GM23338 (cell line): ENCODE data around the gene RNF213. TPM values are rescaled to one million over a fixed set of nuclear protein-coding genes. Genes with fewer than 3 reads are reported as not detected.

Experiments
- ATAC-seq: fragments of 200-7000 bp; cut with Tn5 transposase; 3 replicates; pipeline ENCODE4 v1.9.1; 2020
- DNase-seq: peaks from one replicate; pipeline ENCODE4 v3.0.0-alpha.2; 2015; ENCODE audit warnings: low spot score
- H2AFZ ChIP-seq: fragments of 200-600 bp; sonication (generic); 2 replicates; pipeline ENCODE4 v1.8.0; 2016; ENCODE audit warnings: antibody characterized with exemption, mild to moderate bottlenecking, moderate library complexity
- H3F3A ChIP-seq: fragments of 200-600 bp; sonication (generic); replicated peaks from 2 replicates; pipeline ENCODE4 v1.8.0; 2017; ENCODE audit warnings: antibody characterized with exemption, mixed run types, low read depth
- H3K27ac ChIP-seq: fragments of 200-600 bp; sonication (generic); 2 replicates; pipeline ENCODE4 v1.6.1; 2016; ENCODE audit warnings: low read depth
- H3K27me3 ChIP-seq: fragments of 200-600 bp; sonication (generic); 2 replicates; pipeline ENCODE4 v1.8.0; 2016; ENCODE audit warnings: mild to moderate bottlenecking, mixed run types, moderate library complexity; ENCODE audit not compliant: insufficient read depth
- H3K36me3 ChIP-seq: fragments of 200-600 bp; sonication (generic); 2 replicates; pipeline ENCODE4 v1.8.0; 2016; ENCODE audit warnings: mild to moderate bottlenecking; ENCODE audit not compliant: insufficient read depth
- H3K4me1 ChIP-seq: fragments of 200-600 bp; sonication (generic); 2 replicates; pipeline ENCODE4 v1.8.0; 2016; ENCODE audit warnings: mild to moderate bottlenecking, moderate library complexity; ENCODE audit not compliant: insufficient read depth
- H3K4me2 ChIP-seq: fragments of 200-600 bp; sonication (generic); 2 replicates; pipeline ENCODE4 v1.7.1; 2017; ENCODE audit warnings: mixed run types
- H3K4me3 ChIP-seq: fragments of 200-600 bp; sonication (generic); 2 replicates; pipeline ENCODE4 v1.6.1; 2016; ENCODE audit warnings: mixed run types
- H3K79me2 ChIP-seq: fragments of 200-600 bp; sonication (generic); replicated peaks from 2 replicates; pipeline ENCODE4 v1.8.0; 2017; ENCODE audit warnings: mild to moderate bottlenecking; ENCODE audit not compliant: insufficient read depth
- H3K9me2 ChIP-seq: fragments of 200-600 bp; sonication (generic); 2 replicates; pipeline ENCODE4 v1.8.0; 2017; ENCODE audit not compliant: insufficient read depth
- H4K20me1 ChIP-seq: fragments of 200-600 bp; sonication (generic); replicated peaks from 2 replicates; pipeline ENCODE4 v1.8.0; 2017; ENCODE audit warnings: mild to moderate bottlenecking; ENCODE audit not compliant: insufficient read depth
- H3K27ac Mint-ChIP-seq: 2 replicates; pipeline ENCODE4 v1.8.0; 2020; ENCODE audit warnings: inconsistent platforms, mild to moderate bottlenecking, moderate library complexity, mixed read lengths
- H3K27me3 Mint-ChIP-seq: 3 replicates; pipeline ENCODE4 v1.8.0; 2022; ENCODE audit warnings: low read depth, mild to moderate bottlenecking, moderate library complexity, mixed read lengths, inconsistent platforms; ENCODE audit not compliant: insufficient read depth, poor library complexity
- H3K36me3 Mint-ChIP-seq: 3 replicates; pipeline ENCODE4 v1.8.0; 2021; ENCODE audit warnings: low read depth, mild to moderate bottlenecking, inconsistent platforms, moderate library complexity, mixed read lengths
- H3K4me1 Mint-ChIP-seq: 3 replicates; pipeline ENCODE4 v1.8.0; 2020; ENCODE audit warnings: mild to moderate bottlenecking, inconsistent platforms, mixed read lengths
- H3K4me3 Mint-ChIP-seq: 3 replicates; pipeline ENCODE4 v1.8.0; 2021; ENCODE audit warnings: moderate library complexity, mild to moderate bottlenecking, inconsistent platforms, mixed read lengths
- H3K9me3 Mint-ChIP-seq: 3 replicates; pipeline ENCODE4 v1.8.0; 2020; ENCODE audit warnings: moderate library complexity, mild to moderate bottlenecking, inconsistent platforms, mixed read lengths
- CREB1 ChIP-seq: fragments of 250-450 bp; sonication (Bioruptor Pico); IDR thresholded peaks from 2 replicates; pipeline ENCODE4 v1.5.0; 2020; ENCODE audit warnings: low read depth, mild to moderate bottlenecking, moderate library complexity
- EZH2 ChIP-seq: fragments of 200-600 bp; sonication (generic); IDR thresholded peaks from one replicate; pipeline ENCODE4 v1.8.0; 2017; ENCODE audit warnings: antibody characterized with exemption, mild to moderate bottlenecking, low read depth; ENCODE audit not compliant: unreplicated experiment
- JUNB ChIP-seq: IDR thresholded peaks from one replicate; pipeline ENCODE4 v1.6.1; 2016; ENCODE audit warnings: antibody characterized with exemption; ENCODE audit not compliant: unreplicated experiment
- POLR2AphosphoS5 ChIP-seq: IDR thresholded peaks from 2 replicates; pipeline ENCODE4 v1.6.1; 2016; ENCODE audit warnings: antibody characterized with exemption, low read depth
- STAT1 ChIP-seq: IDR thresholded peaks from one replicate; pipeline ENCODE4 v1.6.1; 2016; ENCODE audit warnings: antibody characterized with exemption; ENCODE audit not compliant: unreplicated experiment
- ZNF114 ChIP-seq: fragments of 250-450 bp; sonication (Bioruptor Pico); IDR thresholded peaks from 2 replicates; pipeline ENCODE4 v1.5.0; 2020; ENCODE audit warnings: mild to moderate bottlenecking, moderate library complexity
- ZNF331 ChIP-seq: fragments of 250-450 bp; sonication (Bioruptor Pico); IDR thresholded peaks from 2 replicates; pipeline ENCODE4 v1.5.0; 2020; ENCODE audit warnings: low read depth, mild to moderate bottlenecking, moderate library complexity
- polyA plus RNA-seq: library from polyadenylated mRNA; unstranded; fragments of >200 nt; fragmentation: Nextera tagmentation; extraction: Ambion mirVana; gene quantifications from 2 replicates; pipeline ENCODE4 v1.2.1, GENCODE V29; 2016
- total RNA-seq: library from RNA; depleted of rRNA; stranded (reverse); fragments of >200 nt; shearing (Covaris generic); gene quantifications from 2 replicates; pipeline ENCODE4 v1.2.3, GENCODE V29; 2014
- TF ChIP-seq, protein P1 (sequence below): IDR thresholded peaks from one replicate; pipeline ENCODE4 v1.6.1; 2018; ENCODE audit warnings: antibody characterized with exemption; ENCODE audit not compliant: unreplicated experiment
- TF ChIP-seq, protein P2 (sequence below): IDR thresholded peaks from 2 replicates; pipeline ENCODE4 v1.6.1; 2016; ENCODE audit warnings: antibody characterized with exemption
- TF ChIP-seq, protein P3 (sequence below), 2 experiments: fragments of 200-600 bp in 1 of 2; sonication (generic) in 1 of 2; conservative IDR thresholded peaks; 2 replicates each; pipeline versions ENCODE4 v1.5.1 to v1.6.1; 2016 to 2017; ENCODE audit warnings: antibody characterized with exemption in 2 of 2, low read depth in 2 of 2, mild to moderate bottlenecking in 2 of 2, moderate library complexity in 1 of 2

The RNF213 gene
- total and polyA plus RNA-seq, 2 experiments from 2014 or later: 21.2 to 67.2 TPM

DNA sequence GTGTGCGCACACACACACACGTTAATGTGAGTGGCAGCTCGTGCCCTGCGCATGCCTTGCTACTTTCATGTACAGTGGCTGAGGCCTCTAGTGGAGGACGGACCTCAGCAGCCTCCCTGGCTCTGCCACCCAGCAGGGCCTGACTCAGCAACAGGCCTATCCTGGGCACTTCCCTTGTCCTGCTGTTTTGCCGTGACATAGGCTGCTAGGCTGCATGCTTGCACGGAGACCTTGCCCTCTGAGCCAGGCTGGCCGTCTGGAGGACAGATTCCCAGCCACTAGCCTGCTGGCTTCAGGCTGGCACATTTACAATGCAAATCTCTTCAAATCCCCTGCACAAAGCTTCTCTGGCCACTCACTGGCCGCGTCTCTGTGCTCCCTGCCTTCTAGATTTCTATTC, 9.5 kb downstream of the RNF213 start:
- Mint-ChIP-seq H3K27me3 (peaks cover 15% of the 10 kb centered on the region), H3K4me3 (peak overlapping the region; percentile 16; the same call in 1 of the 3 replicates), H3K36me3 (peaks cover 26% of the 10 kb centered on the region), H3K9me3 (peaks cover 3% of the 10 kb centered on the region; the same call in 1 of the 3 replicates), H3K27ac (no peak overlapping the region; the same call in 1 of the 2 replicates), H3K4me1 (peaks cover 5% of the 10 kb centered on the region)
- Histone ChIP-seq H3K9me2 (no peaks in the 10 kb centered on the region), H3K79me2 (no peaks in the 10 kb centered on the region), H2AFZ (no peak overlapping the region), H3K4me1 (peaks cover 15% of the 10 kb centered on the region), H3K4me2 (peak overlapping the region; percentile 73), H3K27me3 (no peaks in the 10 kb centered on the region), H3K4me3 (no peak overlapping the region), H3K27ac (peak overlapping the region; percentile 81), H3K36me3 (no peaks in the 10 kb centered on the region), H3F3A (peaks cover 11% of the 10 kb centered on the region), H4K20me1 (no peaks in the 10 kb centered on the region)
- DNase-seq (peak; percentile 76), ATAC-seq (peak; percentile 85)
- TF ChIP-seq EZH2 (no peak), POLR2AphosphoS5 (peak; percentile 48)
- TF ChIP-seq, protein P1, sequence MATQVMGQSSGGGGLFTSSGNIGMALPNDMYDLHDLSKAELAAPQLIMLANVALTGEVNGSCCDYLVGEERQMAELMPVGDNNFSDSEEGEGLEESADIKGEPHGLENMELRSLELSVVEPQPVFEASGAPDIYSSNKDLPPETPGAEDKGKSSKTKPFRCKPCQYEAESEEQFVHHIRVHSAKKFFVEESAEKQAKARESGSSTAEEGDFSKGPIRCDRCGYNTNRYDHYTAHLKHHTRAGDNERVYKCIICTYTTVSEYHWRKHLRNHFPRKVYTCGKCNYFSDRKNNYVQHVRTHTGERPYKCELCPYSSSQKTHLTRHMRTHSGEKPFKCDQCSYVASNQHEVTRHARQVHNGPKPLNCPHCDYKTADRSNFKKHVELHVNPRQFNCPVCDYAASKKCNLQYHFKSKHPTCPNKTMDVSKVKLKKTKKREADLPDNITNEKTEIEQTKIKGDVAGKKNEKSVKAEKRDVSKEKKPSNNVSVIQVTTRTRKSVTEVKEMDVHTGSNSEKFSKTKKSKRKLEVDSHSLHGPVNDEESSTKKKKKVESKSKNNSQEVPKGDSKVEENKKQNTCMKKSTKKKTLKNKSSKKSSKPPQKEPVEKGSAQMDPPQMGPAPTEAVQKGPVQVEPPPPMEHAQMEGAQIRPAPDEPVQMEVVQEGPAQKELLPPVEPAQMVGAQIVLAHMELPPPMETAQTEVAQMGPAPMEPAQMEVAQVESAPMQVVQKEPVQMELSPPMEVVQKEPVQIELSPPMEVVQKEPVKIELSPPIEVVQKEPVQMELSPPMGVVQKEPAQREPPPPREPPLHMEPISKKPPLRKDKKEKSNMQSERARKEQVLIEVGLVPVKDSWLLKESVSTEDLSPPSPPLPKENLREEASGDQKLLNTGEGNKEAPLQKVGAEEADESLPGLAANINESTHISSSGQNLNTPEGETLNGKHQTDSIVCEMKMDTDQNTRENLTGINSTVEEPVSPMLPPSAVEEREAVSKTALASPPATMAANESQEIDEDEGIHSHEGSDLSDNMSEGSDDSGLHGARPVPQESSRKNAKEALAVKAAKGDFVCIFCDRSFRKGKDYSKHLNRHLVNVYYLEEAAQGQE: no peak

DNA sequence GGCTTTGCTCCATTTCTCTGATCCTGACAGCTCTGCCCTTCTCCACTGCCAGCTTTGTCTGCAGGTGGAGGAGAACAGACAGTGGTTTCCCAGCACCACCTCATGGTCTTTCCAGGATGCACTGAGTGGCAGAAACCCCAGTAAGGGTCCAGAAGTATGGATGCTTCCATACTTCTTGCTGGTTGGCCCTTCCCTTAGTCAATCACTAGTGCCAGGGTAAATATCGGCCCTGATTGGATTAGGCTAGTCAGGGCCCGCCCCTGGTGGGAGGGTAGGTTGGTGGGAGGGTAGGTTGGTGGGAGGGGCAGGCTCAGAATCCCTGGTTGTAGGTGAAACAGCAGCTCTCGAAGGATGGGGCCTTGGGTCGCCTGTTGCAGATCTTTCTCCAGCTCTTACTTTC, 10.2 kb downstream of the RNF213 start:
- peaks cover 15% of the 10 kb centered on the region for H3K4me1 ChIP-seq
- H3K9me3 Mint-ChIP-seq: peaks cover 3% of the 10 kb centered on the region; the same call in 1 of the 3 replicates
- peak overlapping the region; percentile 73 for H3K4me2 ChIP-seq
- H3K27ac Mint-ChIP-seq: peak overlapping the region; percentile 70
- no peaks in the 10 kb centered on the region for H3K36me3 ChIP-seq
- H3K27me3 Mint-ChIP-seq: peaks cover 15% of the 10 kb centered on the region
- TF ChIP-seq STAT1: no peak
- TF ChIP-seq POLR2AphosphoS5: peak; percentile 56; the same call in 1 of the 2 replicates
- TF ChIP-seq ZNF114 (CRISPR knock-in tag): no peak
- TF ChIP-seq, protein P2, sequence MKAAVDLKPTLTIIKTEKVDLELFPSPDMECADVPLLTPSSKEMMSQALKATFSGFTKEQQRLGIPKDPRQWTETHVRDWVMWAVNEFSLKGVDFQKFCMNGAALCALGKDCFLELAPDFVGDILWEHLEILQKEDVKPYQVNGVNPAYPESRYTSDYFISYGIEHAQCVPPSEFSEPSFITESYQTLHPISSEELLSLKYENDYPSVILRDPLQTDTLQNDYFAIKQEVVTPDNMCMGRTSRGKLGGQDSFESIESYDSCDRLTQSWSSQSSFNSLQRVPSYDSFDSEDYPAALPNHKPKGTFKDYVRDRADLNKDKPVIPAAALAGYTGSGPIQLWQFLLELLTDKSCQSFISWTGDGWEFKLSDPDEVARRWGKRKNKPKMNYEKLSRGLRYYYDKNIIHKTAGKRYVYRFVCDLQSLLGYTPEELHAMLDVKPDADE: no peak
- TF ChIP-seq CREB1 (CRISPR knock-in tag): 0 out of 2 replicates have a peak, but pooled peaks have one; percentile 25
- no peak for TF ChIP-seq ZNF331 (CRISPR knock-in tag)
- TF ChIP-seq JUNB: no peak
- TF ChIP-seq, protein P3, sequence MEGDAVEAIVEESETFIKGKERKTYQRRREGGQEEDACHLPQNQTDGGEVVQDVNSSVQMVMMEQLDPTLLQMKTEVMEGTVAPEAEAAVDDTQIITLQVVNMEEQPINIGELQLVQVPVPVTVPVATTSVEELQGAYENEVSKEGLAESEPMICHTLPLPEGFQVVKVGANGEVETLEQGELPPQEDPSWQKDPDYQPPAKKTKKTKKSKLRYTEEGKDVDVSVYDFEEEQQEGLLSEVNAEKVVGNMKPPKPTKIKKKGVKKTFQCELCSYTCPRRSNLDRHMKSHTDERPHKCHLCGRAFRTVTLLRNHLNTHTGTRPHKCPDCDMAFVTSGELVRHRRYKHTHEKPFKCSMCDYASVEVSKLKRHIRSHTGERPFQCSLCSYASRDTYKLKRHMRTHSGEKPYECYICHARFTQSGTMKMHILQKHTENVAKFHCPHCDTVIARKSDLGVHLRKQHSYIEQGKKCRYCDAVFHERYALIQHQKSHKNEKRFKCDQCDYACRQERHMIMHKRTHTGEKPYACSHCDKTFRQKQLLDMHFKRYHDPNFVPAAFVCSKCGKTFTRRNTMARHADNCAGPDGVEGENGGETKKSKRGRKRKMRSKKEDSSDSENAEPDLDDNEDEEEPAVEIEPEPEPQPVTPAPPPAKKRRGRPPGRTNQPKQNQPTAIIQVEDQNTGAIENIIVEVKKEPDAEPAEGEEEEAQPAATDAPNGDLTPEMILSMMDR (conservative IDR thresholded peaks at IDR 0.05; ENCODE audit: low read depth in 2 of 2): peak in 1 of 2 experiments; percentile 42; a peak in 2 of 4 replicates
- TF ChIP-seq EZH2: no peak
- H3K9me2 ChIP-seq: no peaks in the 10 kb centered on the region
- no peaks in the 10 kb centered on the region for H4K20me1 ChIP-seq
- H3K27me3 ChIP-seq: no peaks in the 10 kb centered on the region
- H3K36me3 Mint-ChIP-seq: peaks cover 19% of the 10 kb centered on the region
- peaks cover 11% of the 10 kb centered on the region for H3F3A ChIP-seq
- H3K4me3 ChIP-seq: no peak overlapping the region
- no peak overlapping the region for H2AFZ ChIP-seq
- DNase-seq (peak; percentile 89), ATAC-seq (peak; percentile 97)
- H3K4me1 Mint-ChIP-seq: peaks cover 5% of the 10 kb centered on the region
- H3K4me3 Mint-ChIP-seq: peak overlapping the region; percentile 27; the same call in 1 of the 3 replicates
- H3K79me2 ChIP-seq: no peaks in the 10 kb centered on the region
- peak overlapping the region; percentile 81 for H3K27ac ChIP-seq
